Fibroblast of the conjunctiva (primary cell): ENCODE results near the gene GEN1.
A peak's percentile ranks its signal among the peaks of the same experiment; 100 is the strongest.

ENCODE experiments used
- DNase-seq: peaks from one replicate; pipeline ENCODE4 v3.0.0-alpha.2; 2010; ENCODE audit warnings: low read depth

The GEN1 gene

DNA sequence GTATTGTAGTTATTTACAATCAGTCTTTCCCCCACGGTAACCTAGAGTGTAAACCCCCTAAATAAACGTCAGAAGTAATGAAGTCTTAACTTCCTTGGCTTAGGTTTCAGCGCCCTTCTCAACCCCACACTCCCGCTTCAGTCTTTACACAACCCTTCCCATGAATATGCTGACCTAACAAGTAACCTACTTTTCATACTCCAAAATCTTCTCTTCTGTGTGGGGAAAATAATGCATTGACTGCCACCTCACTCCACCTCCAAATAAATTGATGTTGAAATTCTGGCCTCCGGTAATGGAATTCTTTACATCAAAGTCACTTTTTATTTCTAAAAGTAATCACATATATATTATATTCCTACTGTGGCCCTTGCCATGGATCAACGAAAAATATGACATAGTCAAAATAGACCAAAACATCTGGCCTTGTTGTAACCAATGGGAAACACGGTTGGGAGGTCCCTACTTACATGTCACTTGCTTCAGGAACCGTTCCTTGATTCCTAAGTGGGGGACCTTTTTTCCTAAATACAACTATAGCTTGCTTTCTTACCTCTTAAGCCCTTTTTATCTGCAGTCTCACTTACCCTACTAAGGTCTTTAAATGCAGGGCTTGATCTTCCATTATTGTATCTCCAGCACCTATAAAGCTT is 961 bp downstream of the GEN1 start:
- no peak for DNase-seq

DNA sequence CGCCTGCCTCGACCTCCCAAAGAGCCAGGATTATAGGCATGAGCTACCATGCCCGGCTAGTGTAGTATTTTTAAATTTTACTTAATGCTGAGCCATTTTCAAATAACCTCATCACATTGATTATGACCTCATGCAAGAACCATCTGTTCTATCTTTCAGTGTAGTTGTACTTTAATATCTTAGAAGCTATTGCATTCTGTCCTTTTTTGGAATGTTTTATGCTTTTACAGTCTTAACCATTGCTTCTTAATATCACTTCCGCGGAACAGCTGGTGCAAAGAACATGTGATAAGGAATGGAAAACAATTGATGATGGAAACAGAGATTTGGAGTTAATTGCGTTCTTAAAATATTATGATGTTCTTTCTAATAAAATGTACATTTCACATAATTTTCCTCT is 2.7 kb downstream of the GEN1 start:
- no peak for DNase-seq

- no peak for DNase-seq
These were observed 3.4 kb downstream of the GEN1 start for GRCh38 chr2:17757321-17757720.

GRCh38 chr2:17758118-17758517 is 4.2 kb downstream of the GEN1 start:
- no peak for DNase-seq

GRCh38 chr2:17759805-17760204 is 5.9 kb downstream of the GEN1 start:
- DNase-seq = no peak

- no peak for DNase-seq
These were observed 8.5 kb downstream of the GEN1 start for GRCh38 chr2:17762451-17762850.

DNA sequence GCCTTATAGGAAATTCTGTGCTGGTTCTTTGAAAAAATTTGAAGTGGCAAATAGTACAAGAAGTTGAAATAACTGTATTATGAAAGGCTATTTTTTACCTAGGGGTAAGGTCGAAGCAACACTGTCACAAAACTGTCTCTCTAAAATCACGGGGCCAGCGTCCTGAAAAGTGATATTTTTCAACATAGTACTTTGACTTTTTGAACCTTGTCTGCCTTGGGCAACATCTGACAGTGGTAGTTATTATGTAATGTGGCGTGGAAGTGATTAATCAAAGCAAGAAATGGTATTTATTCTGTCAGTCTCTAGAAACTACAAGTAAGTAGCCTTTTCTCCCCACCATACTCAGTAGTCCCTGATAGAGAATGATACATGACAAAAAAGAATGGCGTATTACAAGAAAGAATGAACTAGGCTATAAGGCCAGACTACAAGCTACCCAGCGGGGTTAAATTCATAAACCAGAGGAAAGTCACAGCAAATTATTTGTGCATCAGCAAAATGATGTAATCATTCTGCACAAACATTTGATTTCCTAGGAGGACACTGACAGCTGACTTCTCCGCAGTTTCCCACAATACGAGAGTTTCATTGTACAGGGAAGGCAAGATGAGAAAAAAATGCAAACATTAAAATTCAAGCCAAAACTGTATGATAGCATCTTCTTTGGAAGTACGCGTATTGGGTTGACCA is 9.8 kb downstream of the GEN1 start:
- no peak for DNase-seq

DNA sequence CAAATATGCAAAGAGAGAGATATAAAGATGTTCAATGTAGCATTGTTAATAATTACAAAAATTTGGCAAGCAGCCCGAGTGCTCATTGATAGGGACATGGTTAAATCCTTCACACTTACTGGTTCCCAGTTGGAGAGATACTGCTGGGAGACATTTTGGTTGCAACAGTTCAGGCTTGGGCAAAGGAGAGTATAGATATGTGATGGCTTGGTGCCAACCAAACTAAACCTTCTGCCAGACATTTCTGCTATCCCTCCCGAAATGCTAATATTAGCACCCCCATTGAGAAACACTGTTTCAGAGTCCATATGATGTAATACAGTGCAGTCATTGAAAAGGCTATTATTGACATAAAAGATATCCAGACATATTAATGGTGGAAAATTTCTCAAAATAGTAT is 11.5 kb downstream of the GEN1 start:
- no peak for DNase-seq

- DNase-seq = no peak
These were observed 15.0 kb downstream of the GEN1 start for GRCh38 chr2:17768894-17769293.

DNA sequence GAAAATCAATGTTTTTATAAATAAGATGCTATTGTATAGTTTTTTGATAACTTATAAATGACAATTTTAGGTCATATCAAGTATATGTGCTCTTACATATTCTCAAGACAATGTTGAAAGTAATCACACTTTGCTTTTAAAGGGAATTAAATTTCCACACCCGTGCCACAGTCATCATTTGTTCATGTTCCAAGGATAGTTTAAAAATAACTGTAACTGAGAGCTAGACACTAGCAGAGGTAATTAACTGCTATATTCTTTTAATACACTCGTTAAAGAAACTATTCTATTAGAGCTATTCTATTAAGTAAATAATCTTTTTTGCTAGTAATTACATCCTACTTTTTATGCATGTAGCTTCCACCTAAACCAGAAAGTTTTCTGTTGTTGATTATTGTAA is 18.0 kb downstream of the GEN1 start:
- DNase-seq = no peak

DNA sequence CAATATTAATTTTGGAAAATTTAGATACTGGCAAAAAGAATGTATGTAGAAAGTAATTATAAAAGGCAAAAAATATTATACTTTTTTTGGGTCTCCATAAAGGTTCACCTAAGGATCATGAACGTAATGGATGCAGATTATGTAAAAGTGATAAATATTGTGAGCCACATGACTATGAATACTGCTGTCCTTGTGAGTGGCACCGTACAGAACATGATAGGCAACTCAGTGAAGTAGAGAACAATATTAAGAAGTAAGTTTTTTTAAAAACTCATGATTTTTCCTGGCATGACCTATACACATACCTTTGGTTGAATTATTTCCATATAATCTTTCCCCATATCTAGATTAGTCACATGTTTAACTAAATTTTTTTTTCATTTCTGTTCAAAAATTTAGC is 18.6 kb downstream of the GEN1 start:
- no peak for DNase-seq

DNA sequence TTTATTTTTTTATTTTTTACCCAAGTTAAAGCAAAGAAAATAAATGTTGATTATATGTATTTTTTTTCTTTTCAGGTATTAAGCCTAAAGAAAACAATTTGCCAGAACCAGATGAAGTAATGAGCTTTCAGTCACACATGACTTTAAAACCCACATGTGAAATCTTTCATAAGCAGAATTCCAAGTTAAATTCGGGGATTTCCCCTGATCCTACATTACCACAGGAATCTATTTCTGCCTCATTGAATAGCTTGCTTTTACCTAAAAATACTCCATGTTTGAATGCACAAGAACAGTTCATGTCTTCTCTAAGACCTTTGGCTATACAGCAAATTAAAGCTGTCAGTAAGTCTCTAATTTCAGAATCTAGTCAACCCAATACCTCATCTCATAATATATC is 26.6 kb downstream of the GEN1 start:
- no peak for DNase-seq

DNA sequence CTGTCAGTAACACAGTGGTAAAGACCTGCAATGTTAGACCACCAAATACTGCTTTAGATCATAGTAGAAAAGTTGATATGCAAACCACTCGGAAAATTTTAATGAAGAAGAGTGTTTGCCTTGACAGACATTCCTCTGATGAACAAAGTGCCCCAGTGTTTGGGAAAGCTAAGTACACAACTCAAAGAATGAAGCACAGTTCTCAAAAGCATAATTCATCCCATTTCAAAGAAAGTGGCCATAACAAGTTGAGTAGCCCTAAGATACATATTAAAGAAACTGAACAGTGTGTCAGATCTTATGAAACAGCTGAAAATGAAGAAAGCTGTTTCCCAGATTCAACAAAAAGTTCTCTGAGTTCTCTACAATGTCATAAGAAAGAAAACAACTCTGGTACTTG is 27.5 kb downstream of the GEN1 start:
- DNase-seq = no peak

DNA sequence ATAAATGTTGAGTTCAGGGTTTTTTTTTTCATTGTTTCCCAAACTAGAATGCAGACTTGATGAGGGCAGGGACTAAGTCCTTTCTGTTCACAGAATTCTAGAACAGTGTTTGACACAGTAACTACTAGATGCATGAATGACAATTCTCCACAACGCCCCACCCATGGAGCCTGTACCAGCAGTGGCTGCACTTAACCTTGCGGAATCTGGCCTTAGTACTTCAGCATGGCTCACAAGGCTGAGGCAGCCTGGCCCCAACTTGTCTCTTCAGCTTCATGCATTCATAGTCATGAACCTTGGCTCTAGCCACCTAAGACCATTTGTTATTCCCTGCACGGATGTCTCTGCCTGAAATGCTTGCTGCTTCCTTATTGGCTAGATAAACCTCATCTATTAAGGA is 32.8 kb downstream of the GEN1 start:
- DNase-seq = no peak

DNA sequence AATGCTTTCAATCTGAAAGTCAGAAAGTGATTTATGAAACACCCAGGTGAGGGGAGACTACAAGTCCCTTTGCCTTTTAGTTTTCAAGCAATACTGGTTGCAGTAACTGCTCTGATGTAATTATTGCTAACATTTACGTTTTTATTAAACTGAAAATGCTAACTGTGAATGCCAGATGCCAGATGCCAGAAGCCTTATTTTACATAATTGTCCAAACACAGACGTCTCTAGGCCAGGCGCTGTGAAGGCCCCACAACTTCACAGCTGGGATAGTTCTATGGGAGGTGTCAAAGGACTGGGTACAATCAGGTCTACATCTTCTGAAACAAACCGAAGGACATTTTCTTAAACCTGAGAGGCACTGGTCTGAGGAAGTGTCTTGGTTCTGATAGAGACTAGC is 34.8 kb downstream of the GEN1 start:
- no peak for DNase-seq

DNA sequence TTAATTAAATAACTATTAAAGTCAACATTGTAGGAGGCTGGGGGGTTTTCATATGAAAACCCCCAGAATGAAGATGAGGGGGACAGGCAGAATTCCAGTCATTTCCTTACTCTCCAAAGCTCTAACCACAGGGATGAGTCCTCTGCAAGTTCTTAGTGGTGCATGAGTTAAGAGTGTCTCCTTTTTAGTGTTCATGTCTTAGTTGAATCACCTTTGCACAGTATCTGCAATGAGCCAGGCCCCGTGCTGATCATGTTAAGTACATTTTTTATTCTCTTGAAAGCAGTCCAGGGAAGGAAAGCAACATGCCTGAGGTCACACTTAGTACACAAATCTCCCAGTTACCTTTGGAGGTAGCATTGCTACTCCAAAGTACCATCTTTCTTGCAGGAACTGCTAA is 36.6 kb downstream of the GEN1 start:
- DNase-seq = no peak

DNA sequence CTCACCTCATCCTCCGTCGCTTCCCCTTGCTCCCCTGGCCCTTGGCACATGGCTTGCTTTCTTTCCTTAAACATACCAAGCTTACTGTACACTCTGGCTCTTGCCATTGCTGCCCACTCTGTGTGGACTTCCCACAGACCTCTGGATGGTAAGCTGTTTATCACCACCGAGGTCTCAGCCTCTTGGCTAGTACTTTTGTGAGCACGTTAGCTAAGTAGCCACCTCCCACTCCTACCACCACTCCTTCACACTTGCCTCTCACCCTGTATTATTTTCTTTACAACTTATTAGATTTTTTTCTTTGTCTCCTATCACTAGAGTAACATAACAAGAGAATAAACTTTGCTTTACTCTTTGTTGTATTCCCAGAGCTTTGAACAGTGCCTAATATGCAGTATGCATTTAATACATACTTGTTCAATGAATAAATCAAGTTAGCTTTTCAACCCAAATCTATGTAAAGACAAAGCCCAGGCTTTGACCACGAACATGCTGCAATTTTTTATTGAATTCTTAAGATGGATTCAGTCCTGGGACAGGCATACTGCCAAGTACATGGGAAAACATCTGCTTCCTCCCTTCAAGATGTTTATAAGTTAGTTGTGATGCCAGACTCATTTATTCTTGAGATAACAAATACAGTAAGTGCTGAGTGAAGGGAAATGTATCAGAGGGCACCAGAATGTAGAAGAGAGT is 37.3 kb downstream of the GEN1 start:
- peak; percentile 58 for DNase-seq

DNA sequence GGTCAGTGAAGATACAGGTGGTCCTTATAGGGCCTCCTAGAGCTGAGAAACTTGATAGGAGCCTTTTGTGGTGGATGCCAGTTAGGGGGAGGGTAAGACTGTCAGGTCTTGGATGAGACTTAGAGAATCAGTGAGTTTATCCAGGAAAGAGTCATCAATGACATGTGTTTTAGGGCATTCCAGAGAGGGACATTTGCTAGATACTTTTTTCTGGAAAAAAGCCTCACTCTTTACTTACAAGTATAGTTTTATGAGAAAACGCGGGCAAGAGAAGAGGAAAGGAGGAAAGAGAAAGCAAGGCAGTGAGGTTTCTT is 37.8 kb downstream of the GEN1 start:
- DNase-seq = no peak

DNA sequence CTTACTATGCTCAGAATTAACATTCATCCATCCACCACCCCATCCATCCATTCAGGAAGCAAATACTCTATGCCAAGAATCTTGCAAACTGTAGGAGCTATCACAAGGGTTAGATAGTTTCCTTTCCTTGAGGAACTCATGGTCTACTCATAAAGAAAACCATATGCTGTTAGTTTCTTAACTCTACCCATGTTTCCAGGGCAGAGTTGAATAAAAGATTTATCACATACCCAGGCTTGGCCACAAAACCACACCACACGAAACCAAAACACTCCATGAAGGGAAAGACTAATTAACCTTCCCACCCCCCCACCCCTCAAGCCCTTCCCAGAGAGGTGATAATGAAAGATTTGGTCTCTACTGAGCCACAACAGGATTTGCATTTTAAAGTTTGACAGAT is 38.6 kb downstream of the GEN1 start:
- DNase-seq = no peak

DNA sequence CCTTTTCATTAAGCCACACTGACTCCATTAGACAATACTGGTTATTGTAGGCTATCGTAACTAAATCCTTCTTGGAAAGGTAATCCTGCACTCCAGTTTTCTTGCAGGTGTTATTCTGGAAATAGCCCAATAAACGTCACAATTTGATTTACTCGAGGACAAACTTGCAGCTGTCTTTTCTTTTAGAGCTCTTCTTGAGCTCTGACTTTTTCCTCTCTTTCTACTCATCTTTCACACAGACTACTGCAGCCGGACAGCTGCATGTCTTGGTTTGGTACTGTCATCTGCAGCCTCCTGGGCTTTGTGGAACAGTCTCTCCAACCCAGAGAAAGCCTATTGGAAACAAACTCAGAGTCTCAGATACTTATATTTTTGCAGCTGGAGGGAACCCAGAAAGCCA is 39.4 kb downstream of the GEN1 start:
- no peak for DNase-seq

GRCh38 chr2:17793803-17794354 is 39.9 kb downstream of the GEN1 start:
- DNase-seq = no peak

- DNase-seq = no peak
These were observed 41.4 kb downstream of the GEN1 start for GRCh38 chr2:17795309-17795708.

GRCh38 chr2:17798338-17798737 is 44.4 kb downstream of the GEN1 start:
- DNase-seq = no peak
